NCI-H1417 treated with DMSO at 0.1 percent for 48 hours (cell line): ENCODE data around the gene CADM4.
"Not testable (repeated sequence)": the region's sequence is repeated elsewhere in the genome, so short reads cannot be mapped to it uniquely, and the experiment has no call there.

Experiments used
- DNase-seq: peaks from one replicate; lab custom pipeline; 2025; lab: John Stamatoyannopoulos, UW

Gene CADM4

DNA sequence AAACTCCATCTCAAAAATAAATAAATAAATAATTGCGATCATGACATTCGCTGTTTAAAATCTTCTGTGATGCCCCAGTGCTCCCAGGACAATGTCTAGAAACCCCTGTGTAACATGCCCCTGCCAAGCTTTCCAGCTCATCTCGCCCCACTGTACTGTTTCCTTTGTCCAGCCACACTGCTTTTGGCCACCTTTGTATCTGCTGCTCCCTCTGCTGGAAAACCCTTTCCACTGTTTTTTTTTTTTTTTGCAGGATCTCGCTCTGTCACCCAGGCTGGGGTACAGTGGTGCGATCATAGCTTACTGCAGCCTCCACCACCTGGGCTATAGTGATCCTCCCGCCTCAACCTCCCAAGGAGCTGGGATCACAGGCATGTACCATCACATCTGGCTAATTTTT is 22.8 kb upstream of the CADM4 start:
- no peak for DNase-seq

DNA sequence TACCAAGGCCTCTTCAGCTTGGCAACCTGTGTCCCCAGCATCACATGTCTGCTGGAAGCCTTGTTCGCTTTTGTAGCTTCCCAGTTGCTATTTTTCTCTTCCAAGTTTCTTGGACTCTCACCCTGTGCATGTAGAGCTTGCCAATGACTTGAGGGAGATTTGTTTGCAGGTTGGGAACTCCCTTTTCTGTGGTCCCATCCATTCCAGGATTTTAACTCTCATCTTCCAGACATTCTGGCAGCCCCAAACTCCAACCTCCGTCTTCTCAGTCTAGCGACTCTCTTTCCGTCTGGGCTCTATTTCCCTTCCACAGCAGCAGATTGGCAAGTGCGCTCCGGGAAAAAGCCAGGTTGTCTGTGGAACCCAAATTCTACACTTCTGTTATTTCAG is 21.3 kb upstream of the CADM4 start:
- no peak for DNase-seq

DNA sequence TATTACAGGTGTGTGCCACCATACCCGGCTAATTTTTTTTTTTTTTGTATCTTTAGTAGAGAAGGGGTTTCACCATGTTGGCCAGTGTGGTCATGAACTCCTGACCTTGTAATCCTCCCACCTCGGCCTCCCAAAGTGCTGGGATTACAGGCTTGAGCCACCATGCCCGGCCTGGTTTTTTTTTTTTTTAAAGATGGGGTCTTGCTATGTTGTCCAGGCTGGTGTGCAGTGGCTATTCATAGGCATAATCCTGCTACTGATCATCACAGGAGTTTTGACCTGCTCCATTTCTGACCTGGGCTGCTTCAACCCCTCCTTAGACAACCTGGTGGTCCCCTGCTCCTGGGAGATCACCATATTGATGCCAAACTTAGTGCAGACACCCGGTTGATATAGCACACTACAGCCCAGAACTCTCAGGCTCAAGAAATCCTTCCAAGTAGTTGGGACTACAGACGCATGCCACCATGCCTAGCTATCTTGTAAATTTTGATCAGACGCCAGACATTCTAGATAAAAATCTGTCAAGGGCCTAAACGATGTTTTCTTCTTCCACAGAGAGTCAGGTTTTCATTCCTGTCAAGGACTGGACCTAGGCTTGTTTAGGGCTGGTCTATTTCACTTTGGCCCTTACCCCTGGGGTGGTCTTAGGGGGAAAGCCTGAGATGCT is 20.8 kb upstream of the CADM4 start:
- no peak for DNase-seq

DNA sequence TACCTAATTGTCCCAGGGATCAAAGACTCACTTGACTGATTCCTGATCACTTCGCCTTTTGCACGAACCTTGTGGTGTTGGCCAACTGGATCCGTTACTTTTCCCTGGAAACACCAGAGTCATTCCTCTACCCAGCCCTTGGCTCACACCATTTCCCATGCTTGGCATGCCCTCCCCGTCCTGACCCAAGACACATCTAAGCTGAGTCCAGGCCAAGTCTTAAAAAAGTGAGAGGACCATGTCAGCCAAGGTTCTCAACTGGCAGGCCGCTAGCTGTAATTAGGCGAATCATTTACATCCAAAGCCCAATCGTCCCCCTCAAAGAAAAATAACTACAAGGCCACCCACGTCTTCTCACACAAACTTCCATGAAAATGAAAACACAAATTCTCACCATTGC is 18.8 kb upstream of the CADM4 start:
- no peak for DNase-seq

DNA sequence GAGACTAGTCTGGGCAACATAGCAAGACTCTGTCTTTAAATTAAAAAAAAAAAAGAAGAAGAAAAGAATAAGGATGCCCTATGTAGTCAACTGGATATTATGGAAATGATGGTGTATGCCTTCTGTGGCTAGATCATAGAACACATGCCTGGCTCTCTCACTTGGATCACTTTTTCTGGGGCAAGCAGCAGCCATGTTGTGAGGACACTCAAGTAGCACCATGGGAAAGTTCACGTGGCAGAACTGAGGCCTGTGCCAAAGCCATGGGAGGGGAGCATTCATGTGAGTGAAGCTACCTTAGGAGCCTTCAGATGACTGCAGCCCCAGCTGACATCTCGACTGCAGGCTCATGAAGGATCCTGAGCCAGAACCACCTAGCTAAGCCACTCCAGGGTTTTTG is 18.4 kb upstream of the CADM4 start:
- DNase-seq: no peak

DNA sequence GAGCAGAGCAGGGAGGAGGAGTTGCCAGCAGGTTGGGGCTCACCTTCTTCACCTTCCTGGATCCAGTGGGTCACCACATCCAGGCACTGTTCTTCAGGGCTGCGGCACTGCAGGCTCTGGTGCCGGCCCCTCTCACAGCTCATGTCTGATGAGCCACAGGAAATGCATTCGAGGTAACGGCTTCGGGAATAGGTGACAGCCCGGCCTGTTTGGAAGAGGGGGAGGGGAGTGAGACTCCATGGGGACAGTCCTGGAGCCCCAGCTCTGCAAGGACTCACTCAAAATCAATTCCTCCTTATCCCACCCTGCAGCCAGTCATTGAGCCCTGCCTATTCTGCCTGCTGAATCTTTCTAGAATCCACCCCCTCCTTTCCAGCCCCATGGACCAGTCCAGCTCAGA is 16.8 kb upstream of the CADM4 start:
- no peak for DNase-seq

DNA sequence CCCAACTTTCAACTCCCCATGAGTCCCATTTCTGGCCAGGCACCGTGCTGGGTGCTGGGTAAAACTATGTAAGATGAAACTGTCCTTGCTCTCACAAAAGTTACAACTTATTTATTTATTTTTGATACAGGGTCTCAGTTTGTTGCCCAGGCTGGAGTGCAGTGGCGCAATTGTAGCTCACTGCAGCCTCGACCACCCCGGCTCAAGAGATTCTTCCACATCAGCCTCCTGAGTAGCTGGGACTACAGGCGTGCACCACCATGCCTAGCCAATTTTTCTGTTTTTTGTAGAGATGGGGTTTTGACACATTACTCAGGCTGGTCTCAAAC is 12.9 kb upstream of the CADM4 start:
- no peak for DNase-seq

DNA sequence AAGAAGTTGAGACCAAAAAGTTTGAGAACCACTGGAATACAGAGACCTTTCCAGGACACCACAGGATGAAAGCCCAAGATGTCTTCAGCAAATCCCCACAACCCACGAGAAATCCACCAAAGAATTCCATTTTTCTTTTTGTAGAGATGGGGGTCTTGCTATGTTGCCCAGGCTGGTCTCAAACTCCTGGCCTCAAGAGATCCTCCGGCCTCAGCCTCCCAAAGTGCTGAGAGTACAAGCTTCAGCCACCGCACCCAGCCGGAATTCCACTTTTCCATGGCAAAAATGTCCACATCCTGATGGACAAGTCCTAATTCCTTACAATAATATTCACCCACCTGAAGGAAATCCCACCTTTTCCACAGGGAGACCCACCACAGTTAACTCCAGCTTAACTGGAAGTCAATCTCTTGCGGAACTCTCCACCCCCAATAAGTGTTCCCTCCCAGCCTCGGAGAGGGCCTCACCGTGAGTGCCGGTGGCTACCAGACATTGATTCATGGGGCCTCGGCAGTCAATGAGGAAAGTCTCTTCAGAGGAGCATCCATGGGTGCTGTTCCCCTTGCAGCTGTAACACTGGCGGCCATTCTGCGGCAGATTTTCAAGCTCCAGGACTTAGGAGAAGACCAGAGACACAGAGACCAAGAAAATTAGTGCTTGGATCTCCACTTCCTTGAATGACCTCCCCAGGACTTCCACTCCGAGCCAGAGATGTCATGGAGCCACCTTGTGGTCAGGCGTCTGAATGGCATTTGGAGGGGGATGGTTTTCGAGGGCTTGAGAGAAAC is 12.3 kb upstream of the CADM4 start:
- no peak for DNase-seq

DNA sequence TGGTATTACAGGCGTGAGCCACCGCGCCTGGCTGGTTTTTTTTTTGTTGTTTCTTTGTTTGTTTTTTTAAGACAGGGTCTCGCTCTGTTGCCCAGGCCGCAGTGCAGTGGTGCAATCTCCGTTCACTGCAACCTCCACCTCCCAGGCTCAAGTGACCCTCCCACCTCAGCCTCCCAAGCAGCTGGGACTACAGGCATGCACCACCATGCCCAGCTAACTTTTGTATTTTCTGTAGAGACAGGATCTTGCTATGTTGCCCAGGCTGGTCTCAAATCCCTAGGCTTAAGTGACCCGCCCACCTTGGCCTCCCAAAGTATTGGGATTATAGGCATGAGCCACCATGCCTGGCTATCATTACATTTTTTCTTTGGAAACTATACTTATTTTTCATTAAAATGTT is 10.6 kb upstream of the CADM4 start:
- DNase-seq: not testable (repeated sequence)

DNA sequence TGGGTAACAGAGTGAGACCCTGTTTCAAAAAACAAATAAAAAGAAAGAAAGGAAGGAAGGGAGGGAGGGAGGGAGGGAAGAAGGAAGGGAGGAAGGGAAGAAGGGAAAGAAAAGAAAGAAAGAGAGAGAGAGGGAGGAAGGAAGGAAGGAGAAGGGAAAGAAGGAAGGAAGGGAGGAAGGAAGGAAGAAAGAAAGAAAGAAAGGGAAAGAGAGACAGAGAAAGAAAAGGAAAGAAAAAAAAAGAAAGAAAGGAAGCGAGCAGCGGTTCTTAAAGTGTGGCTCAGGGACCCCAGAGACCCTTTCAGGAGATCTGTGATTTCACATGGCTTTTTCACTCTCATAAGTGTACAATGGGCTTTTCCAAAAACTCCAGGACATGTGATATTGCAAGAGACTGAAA is 9.9 kb upstream of the CADM4 start:
- no peak for DNase-seq

DNA sequence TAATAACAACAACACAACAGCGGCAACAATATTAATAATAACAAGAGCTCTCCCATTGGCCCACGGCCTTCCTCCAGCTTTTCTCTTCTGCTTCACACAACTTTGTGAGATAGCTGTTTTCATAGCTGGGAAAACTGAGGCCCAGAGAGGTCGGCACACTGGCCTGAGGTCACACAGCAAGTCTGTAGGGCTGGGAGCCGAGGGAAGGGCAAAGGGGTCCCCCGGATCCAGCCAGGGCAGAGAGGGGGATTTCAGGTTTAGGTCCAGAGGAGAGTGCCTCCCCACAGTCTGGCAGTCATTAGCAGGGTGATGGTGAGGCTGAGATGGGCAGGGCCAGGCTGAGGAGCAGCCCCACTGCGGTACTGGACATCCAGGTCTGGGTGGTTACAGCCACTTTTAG is 9.0 kb upstream of the CADM4 start:
- DNase-seq: no peak

DNA sequence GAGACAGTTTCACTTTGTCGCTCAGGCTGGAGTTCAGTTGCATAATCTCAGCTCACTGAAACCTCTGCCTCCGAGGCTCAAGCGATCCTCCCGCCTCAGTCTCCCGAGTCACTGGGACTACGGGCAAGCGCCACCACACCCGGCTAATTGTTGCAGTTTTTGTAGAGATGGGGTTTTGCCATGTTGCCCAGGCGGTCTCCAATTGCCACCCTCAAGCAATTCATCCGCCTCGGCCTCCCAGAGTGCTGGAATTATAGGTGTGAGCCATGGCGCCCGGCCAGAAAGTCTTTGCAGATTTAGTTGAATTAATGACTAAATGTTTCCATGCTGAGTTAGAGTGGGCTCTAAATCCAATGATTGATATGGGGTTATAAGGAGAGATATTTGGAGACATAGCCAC is 4.5 kb upstream of the CADM4 start:
- no peak for DNase-seq

DNA sequence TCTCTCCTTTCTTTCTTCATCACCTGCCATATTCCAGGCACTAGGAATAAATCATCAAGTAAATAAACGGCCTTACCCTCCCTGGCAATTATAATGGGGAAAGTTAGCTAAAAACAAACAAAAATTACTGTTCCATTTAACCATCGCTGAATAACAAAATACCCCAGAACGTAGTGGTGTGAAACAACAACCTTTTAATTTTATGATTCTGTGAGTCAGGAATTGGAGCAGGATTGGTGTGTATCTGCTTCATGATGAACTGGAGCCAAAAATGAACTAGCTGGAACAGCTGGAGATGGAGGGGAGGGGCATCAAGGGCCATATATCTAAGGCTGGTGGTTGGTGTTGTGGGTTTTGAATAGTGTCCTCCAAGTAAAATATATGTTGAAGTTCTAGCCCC is 3.7 kb upstream of the CADM4 start:
- DNase-seq: no peak

DNA sequence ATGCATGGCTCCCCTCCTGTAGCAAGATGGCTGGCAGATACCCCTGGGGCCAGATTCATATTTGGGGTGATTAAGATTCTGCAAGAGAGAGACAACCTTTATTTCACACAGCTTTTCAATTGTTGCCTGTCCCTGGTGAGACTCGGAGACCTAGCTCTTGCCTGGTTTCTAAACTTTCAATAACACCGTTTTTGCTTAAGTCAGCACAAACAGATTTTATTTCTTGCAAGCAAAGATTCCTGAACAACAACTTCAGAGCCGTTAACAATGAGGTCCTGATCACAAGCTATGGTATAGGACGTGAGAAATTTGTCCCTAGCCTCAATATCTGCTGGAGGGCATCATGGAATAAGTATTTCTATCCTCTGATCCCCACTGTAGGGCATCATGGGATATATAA is 2.9 kb upstream of the CADM4 start:
- no peak for DNase-seq

DNA sequence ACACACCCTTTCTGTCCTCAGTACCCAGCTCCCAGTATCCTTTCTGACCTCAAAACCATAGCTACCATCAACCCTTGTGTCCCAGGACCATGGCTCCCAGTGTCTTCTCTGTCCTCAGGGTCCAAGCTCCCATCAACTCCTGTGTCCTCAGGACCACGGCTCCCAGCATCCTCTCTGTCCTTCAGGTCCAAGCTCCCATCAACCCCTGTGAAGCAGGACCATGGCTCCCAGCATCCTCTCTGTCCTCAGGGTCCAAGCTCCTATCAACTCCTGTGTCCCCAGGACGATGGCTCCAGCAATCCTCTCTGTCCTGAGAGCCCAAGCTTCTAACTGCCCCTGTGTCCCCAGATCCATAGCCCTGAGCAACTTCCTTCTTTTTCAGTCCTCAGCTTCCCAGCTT is 1.7 kb upstream of the CADM4 start:
- DNase-seq: no peak

DNA sequence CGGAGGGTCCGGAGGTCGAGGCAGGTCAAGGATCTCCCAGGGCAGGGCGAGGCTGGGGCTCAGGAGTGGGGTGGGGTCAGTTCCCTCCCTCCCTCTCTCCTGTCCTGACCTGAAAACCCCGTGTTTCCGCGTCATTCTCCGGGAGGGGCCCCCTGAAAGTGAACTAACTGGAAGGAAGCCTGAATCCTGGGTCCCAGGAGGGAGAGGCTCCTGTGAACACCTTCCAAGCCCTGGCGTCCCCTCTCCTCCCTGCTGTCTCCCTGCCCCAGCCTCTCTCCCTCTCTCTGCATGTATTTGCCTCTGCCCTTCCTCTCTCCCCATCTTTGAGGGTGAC is 741 bp upstream of the CADM4 start:
- DNase-seq: no peak

DNA sequence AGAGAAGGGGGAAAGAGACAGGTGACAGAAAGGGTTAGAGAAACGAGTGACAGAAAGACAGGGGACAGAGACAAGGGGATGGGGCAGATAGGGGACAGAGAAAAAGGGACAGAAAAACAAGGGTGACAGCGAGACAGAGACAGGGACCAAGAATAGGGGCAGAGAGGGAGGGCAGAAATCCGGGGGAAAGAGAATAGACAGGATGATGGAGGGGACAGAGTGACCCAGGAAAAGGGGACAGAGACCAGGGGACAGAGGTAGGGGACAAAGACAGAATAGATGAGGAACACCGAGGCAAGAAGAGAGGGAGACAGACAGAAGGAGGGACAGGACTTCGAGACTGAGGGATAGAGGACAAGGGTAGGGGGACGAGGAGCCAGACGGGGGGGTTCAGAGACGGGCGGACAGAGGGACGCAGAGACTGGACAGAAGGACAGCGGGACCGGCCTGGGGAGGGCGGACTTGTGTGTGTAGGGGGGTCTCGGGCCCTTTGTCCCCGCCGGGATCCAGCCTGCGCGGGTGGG is 593 bp downstream of the CADM4 start:
- no peak for DNase-seq

DNA sequence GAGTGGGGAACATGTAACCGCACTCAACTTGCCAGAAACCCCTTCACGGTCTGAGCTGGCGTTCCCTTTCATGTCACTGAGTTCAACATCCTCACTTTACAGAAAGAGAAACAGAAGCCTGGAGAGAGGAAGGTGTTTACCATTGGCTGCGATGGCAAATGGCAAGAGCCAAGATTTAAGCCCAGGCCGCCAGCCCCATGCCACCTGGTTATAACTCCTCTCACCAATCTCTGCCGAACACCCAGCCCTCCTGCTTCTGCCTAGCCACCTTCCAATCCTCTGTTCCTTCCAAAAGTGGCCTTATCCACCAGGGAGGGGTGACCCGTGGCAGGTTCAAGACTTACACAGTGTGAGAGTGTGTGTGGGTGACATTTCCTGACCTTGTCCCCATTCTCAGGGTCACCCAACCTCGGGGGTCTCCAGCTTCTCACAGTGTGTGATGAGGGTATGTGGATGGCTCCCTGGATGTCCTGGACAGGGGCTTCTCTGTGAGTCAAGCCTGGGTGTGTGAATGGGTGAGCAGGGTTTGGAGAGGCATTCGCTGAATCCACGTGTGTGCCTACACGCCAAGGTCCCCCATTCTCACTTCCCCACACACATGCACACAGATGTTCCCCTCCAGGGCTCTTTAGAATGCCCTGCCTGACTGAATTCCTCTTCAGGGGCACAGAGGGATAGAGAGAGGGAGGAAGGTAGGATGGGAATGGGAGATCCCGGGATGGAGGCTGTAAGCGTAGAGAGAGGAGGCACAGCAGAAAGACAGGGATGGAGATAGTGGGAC is 1.2 kb downstream of the CADM4 start:
- DNase-seq: no peak

DNA sequence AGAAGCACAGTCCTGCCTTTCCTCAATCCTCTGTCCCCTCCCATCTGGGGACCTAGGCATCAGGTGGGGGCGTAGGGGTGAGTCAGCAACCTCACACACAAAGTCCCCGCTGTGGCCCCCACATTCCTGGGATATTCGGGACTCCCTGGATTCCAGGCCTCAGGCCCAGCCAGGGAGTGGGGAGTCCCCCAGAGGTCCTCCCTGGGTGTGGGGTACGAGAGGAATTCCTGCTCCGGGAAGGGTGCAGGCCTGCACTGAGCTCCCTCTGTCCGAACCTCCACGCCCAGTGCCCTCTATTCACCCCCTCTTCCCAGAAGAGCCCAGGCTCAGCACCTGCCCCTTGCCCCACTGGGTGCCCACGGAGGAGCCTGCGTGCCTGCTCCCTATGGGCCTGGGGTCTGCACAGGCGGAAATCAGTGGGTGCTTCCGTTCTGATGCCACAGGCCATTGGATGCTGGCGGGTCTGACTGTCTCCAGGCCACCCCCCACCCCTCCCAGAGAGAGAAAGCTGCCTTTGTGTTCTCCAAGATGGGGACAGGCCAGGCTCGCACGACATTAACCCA is 3.4 kb downstream of the CADM4 start:
- no peak for DNase-seq

DNA sequence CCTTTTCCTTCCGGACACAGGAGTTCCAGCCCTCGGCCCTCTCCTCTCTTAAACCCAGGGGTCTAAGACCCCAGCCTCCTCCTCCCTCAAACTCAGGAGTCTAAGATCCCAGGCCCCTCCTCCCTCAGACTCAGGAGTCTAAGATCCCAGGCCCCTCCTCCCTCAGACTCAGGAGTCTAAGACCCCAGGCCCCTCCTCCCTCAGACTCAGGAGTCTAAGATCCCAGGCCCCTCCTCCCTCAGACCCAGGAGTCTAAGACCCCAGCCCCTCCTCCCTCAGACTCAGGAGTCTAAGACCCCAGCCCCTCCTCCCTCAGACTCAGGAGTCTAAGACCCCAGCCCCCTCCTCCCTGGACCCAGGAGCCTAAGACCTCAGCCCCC is 4.1 kb downstream of the CADM4 start:
- DNase-seq: not testable (repeated sequence)

DNA sequence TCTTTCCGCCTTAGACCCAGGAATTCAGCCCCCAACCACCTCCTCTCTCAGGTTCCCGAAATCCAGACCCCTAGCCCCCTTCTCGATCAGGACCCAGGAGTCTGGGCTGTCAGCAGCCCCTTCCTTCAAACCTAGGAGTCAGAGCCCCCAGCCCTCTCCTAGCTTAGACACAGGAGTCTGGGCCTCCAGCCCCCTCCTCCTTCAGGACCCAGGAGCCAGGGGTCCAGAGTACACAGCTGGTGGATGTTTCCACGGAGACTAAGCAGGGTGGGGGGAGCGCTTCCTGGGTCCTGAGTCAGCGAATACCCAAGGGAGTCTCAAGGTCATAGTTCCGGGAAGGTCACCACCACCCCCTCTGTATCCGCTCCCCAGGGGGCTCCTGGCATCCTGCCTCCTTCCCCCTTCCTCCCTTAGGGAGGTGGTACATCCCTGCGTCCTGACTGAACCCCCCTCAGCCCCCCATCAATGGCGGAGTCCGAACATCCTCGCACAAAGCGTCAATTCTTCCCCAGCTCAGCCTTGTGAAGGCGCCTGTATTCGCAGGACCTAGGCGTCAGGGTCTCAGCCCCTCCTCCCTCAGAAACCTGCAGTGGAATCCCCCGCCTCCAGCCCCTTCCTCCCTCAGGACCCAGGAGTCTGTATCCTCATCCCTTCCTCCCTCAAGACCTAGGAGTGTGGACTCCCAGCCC is 4.6 kb downstream of the CADM4 start:
- no peak for DNase-seq

DNA sequence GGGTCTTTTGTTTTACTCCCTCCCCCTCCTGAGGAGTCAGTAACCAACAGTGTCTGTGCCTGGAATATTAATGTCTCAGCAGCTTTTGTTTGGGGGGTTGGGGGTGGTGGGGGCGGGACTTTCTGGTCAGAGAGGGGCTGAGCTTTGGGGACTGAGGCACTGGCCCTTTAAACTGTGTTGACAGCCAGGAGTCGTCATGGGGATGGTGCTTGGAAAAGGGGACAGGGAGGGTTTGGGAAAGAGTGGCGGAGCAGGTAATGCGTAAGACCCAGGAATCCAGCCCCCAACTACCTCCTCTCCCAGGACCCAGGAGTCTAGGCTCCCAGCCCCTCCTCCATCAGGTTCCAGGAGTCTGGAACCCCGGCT is 5.2 kb downstream of the CADM4 start:
- DNase-seq: no peak
